Esophagus muscularis mucosa (tissue), 3 donors: ENCODE results near the gene MB21D2.

Experiments used
- CTCF ChIP-seq, 3 experiments: fragments of 200-600 bp in 2 of 3; fragments of 450-650 bp in 1 of 3; sonication (generic) in 2 of 3; IDR thresholded peaks; one replicate each; pipeline ENCODE4 v1.5.1; 2017 to 2019; ENCODE audit warnings: antibody characterized with exemption in 3 of 3, mild to moderate bottlenecking in 2 of 3, moderate library complexity in 1 of 3
- POLR2A ChIP-seq: fragments of 450-650 bp; IDR thresholded peaks from one replicate; pipeline ENCODE4 v1.6.1; 2017; ENCODE audit warnings: antibody characterized with exemption, moderate library complexity, mild to moderate bottlenecking, low read depth

GRCh38 chr3:192901435-192901834 lies 16.2 kb downstream of the MB21D2 start:
- no peak for TF ChIP-seq CTCF (IDR thresholded peaks at IDR 0.05)
- TF ChIP-seq POLR2A: no peak
